SHP77 (cell line): ENCODE data around the gene DIPK1B.

Experiments used
- DNase-seq, 2 experiments: peaks; one replicate each; lab custom pipeline; 2025; lab: John Stamatoyannopoulos, UW

Gene DIPK1B

DNA sequence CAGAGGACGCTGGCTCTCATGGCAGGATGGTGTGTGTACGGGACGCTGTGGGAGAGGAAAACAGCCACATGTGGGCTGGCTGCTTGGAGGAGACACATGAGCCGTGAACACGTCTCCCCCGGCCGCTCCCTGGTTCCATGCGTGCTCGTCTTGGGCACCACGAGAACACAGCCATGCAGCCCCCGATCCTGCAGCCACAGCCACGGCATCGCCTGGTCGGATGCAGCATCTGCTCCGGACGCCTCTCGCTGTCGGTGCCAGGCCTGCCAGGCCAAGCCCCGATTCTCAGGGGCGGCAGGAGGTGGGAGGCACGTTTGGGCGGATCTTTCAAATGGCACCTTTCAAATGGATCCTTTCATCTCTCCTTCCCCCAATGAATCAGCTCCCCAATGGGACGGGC, 27.1 kb downstream of the DIPK1B start:
- DNase-seq, result no peak

DNA sequence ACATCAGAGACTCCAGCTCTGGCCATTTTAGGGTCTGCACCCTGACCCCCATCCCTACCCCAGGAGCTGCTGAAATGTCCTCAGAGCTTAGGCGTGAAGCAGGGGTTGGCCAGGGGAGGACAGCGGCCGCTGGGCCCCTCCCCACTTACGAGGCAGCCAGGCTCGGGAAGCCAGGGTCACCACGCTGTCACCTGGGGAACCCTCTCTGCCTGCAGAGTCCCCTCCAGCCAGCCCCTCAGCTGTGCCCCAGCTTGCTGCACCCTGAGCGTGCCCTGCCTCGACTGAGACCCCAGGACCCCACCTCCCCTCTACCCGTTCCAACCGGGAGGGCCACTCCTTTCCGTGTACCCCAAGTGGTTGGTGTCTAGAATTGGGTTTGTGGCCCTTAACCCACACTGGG, 27.7 kb downstream of the DIPK1B start:
- no peak for DNase-seq

DNA sequence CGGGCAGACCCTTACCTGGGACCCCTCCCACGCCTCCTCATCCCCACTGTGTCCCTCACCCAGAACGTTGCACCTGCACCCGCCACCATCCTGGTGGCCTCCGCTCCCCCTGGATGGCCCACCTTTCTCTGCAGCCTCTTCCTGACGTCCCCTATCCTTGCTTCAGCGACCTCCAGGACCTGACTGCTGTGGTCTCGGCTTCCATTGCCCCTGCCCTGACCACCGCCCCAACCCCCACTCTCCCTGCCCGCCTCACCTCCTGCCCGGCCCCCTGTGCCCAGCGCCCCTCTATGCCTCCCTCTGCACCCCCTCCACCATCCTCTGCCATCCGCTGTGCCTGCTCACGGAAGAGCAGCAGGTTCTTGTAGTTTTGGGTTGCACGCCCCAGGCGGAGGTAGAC, 28.1 kb downstream of the DIPK1B start:
- DNase-seq, result no peak

DNA sequence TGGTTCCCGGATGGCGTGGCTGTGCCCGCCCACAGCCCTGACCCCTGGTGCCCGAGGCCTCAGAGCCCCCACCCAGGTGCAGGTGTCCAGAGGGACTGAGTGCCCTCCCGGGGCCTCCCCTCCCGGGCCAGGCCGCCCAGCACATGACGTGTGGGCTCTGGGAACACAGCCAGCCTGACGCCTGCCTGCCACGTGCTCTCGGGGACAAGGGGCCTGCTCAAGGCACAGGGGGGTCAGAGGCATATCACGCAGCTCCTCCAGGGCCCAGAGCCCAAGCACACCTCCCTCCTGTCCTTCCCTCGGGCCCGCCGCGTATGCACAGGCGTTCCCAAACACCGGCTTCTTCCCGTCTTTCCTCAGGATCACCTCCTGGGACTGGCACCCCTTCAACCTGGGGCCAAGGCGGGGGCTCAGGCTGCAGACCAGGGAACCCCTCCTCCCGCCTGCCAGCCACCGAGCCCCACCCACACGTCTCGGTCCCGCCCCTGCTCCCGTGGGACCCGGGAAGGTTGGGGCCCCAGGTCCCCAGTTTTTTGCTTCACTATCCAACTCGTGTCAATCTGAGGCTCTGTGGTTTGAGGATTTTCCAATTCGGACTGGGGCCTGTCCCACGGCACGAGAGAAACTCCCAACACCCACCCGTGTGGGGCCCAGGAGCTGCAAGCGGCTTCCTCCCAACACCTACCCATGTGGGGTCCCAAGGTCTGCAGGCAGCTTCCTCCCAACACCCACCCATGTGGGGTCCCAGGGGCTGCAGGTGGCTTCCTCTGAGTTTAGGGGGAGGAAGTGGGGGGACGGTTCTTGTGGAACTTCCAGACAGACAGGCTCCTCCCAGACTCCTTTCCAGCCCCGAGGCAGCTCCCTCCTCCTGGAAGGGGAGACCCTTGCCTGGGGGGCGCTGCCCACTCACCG, 28.9 kb downstream of the DIPK1B start:
- DNase-seq, result peak; percentile 24 to 69

DNA sequence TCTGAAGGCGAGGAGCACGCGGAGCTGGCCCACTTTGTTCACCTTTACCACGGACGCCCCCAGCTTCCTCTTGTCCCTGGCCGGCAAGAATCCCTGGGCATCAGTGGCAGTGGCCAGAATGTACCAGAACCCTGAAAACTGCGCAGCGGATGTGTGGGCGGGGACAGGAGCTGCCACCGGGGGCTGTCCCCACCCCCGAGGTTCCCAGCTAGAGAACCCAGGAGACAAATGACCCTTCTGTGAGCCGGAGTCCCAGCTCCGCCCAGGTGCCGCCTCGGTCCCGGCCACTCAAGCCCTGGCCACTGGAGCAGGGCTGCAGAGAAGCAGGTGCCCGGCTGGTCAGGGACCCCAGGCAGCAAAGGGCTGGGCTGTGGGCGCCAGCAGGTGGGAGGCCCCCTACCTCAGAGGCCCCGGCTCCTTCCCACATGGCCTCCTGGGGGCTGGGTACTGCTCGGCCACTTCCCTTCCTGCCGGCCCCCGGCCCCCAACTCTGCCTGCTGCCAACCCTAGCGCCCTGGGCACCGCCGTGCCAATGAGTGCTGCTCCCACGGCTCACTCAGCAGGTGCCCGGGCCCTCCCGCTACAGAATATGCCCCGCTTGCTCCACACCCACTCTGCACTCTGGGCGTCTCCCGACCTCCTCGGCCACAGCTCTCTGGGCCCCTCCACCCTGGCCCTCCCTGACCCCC, 29.7 kb downstream of the DIPK1B start:
- DNase-seq, result no peak

DNA sequence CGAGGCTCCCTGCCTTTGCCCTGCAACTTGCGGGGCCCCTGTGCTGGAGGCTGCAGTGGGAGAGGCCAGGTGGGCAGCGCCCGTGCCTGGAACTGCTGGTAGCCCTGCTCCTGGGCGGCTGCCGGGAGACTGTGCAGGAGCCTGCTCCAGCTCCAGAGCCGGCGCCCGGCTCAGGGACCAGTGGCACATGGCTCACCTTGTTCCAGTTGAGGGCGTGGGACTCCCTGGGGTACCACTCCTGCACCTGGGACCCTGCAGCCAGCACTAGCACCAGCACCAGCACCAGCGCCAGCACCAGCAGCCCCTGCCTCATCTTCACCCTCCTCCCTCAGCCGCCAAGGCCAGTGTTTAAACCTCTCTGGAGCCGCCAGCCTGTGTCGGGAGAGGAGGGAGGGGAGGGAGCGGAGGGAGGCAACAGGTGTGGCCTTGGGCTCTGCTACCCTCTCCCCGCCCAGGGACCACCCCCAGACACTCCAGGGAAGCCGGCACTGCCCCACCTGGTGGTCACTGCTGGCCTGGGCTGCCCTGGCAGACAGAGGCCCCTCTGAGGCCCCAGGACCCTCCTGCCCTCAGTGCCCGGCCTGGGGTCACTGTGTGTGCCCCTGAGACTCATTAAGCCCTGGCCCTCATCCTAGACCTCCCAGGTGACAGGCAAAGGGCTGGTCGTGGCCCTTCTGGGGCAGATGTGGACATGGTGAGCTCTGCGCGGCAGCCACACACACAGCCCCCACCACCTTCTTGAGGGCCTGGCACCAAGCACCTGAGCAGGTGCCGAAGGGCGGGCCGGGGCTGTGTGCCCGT, 30.4 kb downstream of the DIPK1B start, which contains the start of gene LCN10:
Gene LCN10 (minus strand): TSS at position 350 of the 801 bp plus-strand sequence. CDS start 37 bp downstream, at position 313.
- peak in 1 of 2 experiments; percentile 29 for DNase-seq

DNA sequence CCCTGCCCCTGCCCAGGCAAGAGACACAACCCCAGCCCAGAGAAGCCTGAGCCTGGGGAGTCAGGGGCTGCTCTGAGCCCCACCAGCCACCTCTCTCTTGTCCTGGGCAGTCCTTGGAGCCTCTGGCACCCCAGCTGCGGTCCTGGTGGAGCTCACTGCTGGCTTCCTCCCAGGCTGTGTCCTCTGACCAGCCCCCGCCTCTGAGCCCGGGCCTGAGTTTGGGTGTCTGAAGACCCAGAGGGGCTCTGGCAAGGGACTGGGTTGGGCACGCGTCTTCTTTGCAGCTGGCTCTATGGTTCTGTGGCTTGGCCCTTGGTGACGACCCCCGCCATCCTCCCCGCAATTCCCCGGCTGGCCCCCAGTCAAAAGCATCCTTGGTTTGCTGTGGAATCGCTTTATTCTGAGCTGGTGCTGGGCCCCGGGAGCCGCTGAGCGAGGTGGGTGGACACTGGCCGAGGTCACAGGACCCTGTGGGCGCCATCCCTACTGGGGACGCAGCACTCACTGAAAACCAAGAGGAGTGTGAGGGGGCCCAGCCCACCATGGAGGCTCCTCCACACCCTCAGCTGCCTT, 31.4 kb downstream of the DIPK1B start:
- no peak for DNase-seq

DNA sequence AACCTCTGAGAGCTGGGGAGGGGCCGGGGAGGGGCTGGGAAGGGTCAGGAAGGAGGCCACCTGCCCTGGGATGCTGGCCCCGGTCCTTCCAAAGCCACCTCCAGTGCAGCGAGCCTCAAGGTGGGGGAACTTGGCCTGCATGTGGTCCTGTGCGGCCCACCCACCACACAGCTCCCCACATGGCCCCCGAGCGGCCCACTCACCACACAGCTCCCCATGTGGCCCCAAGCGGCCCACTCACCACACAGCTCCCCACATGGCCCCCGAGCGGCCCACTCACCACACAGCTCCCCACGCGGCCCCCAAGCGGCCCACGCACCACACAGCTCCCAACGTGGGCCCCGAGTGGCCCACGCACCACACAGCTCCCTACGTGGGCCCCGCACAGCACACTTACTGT, 32.4 kb downstream of the DIPK1B start:
- no peak for DNase-seq

DNA sequence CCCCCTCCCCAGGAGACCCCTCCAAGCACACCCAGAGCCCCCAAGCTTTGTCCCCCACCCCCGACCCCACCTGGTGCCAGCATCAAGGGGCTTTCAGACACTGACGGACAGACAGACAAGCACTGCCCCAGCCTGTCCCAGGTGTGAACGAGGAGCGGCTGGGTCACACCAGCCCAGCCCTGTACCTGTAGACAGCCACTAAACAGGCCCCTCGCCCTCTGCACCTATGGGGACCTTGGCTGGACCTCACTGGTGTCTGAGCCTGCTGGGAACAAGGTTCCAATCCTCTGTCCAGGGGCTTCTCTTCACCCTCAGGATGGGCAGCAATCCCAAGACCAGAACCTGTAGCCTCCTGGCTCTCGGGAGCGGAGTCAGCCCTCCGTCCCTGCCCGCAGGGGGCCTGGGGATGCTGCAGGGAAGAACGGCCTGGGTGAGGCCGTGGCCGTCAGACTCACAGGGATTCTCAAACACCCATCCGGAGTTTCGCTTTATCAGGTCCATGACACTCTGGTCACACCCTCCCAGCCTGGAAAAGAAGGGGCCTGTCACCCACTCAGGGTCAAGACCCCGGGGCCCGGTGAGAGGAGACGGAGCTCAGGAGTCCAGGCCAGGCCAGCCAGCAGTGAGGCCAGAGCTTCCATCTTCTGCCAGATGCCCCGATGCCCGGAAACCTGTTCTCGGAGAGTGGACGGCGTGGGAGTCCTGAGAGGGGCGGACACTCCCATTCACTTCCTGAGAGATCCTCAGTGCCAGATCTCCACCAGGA, 33.2 kb downstream of the DIPK1B start:
- no peak for DNase-seq

DNA sequence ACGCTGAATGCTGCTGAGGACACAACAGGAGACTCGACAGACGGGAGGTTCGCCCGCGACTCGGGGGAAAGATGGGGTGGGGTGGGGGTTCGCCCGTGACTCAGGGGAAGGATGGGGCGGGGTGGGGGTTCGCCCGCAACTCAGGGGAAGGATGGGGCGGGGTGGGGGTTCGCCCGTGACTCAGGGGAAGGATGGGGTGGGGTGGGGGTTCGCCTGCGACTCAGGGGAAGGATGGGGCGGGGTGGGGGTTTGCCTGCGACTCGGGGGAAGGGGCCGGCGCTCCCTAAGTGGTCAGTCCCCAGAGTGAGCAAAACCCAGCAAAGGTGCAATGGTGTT, 33.8 kb downstream of the DIPK1B start:
- DNase-seq, result no peak

DNA sequence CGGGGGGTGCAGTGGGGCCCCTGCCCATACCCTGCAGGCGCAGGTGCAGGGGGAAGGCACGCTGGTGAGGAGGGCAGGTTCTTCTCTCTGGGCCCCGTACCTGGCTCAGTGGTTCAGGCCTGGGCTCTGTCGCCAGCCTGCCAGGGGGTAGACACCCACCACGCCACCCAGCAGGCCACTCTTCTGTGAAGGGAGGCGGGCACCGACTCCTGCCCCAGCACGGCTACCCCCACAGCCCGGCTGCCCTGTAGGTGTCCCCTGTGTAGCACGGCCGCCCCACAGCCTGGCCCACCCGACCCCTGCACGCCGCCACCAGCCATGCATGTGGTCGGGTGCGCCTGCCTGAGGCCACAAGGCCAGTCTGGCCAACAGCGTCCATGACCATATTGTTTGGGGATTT, 34.2 kb downstream of the DIPK1B start:
- DNase-seq, result no peak

DNA sequence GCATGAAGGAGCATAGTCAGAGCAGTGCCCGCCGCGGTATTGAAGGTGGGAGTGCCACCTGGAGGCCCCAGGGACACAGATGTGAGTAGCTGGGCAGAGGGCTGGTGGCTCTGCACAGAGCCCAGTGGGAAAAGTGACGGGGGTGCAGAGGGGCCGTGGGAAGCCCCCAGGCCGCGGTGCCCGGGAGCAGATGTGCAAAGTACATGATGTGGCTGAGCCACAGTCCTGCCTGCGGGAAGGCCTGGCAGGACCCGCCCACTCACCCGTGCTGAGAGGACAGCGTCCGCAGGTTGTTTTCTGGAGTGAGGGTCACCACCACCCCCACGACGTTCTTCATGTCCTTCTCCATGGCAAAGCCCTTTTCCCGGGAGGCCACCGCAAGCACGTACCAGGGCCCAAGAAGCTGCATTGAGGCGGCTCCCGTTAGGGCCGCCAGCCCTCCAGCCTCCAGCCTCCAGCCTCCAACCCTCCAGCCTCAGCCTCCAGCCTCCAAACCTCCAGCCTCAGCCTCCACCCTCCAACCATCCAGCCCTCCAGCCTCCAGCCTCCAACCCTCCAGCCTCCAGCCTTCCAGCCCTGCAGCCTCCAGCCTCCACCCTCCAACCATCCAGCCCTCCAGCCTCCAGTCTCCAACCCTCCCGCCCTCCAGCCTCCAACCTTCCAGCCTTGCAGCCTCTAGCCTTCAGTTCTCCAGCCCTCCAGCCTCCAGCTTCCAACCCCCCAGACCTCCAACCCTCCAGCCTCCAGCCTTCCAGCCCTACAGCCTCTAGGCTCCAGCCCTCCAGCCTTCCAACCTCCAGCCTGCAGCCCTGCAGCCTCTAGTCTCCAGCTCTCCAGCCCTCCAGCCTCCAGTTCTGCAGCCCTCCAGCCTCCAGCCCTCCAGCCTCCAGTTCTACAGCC, 35.0 kb downstream of the DIPK1B start:
- no peak for DNase-seq

DNA sequence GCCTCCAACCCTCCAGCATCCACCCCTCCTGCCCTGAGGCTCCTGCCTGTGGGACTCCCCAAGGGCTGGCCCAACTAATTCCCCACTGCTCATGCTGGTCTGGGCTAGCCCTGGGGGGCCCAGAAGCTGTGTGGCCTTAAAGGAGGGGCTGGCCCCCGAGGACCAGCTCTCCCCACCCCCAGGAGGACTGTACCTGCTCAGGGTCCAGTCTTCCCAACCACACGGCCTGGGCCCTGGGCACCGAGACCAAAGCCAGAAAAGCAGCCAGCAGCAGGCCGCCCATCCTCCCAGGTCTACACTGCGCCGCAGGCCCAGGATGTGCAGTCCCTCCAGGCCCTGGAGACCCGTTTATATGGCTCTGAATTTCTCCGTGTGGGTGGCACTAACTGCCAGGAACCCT, 35.8 kb downstream of the DIPK1B start, which contains the start of gene LCN6:
Gene LCN6 (minus strand): TSS at position 325 of the 400 bp plus-strand sequence. CDS start 42 bp downstream, at position 283.
- no peak for DNase-seq

DNA sequence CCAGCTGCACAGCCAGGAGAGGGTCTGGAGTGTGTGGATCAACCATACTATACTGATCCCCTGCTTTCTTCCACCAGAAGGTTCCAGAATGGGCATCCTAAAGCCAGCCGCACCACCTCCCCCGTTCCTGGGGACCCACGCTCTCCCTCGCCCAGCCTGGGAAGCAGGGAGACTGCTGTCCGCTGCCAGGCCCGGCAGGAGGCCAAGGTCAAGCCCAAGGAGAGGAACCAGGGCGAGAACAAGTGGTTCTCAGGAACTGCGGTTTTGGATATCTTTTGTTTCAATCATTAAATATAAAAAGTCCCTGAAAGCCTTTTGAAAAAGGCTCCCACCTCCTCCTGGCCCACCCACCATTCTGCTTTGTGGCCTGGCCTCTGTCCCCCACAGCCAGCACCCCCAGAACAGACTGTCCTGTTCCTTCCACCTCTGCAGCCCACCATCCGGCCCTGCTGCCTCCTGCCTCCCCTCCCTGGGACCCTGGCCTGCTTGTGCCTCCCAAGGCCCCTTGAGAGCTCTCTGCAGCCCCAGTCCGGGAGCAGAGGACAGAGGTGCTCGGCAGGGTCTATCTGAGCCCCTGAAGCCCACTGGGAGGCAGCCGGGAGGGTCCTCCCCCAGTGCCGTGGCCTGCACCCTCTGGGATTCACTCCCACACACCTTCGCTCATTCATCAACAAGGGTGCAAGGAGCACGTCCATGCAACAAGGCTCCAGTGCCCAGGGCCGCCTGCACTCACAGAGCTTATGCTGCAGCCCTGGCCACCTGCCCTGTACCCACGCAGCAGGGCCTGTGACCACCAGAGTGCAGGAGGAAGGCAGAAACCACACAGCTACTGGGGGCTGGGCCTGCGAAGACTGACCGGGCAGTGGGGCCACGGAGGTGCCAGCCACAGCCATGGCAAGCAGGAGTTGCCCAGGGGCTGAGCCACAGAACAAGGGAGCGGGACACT, 36.6 kb downstream of the DIPK1B start:
- DNase-seq, result no peak

DNA sequence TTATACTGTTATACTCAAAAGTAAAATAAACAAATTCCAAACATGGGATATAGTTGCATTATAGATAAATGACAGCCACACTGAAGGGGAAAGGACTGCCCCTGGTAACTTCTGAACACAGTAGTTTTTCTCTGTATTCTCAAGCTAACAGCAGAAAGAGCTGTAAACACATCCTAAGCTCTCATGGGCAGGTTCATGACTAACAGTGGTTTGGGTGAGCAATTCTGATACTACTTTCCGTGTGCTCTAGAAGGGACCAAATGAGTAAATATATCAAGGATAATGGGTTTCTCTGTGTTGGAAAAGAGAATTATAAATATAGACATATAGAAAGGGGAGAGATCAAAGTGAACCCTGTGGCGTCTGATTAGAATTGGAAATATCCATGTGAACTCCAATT, 38.2 kb downstream of the DIPK1B start:
- DNase-seq, result no peak

DNA sequence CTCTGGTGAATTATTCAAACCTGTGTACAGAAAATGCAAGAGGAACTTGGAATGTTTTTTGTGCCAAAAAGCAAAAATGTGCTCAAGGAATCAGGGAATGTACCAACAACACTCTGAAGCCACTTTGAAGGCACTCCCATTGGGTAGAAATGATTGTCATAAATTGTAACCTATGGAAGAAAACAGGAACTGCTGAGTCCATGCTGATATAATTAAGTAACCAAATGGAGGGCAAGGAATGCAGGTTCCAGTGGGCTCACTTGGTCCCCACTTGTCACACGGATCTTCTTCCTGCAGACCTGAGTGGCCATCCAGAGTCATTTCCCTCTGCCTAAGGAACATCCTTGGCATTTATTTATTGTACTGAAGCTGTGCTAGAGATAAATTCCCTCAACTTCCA, 38.9 kb downstream of the DIPK1B start:
- no peak for DNase-seq

DNA sequence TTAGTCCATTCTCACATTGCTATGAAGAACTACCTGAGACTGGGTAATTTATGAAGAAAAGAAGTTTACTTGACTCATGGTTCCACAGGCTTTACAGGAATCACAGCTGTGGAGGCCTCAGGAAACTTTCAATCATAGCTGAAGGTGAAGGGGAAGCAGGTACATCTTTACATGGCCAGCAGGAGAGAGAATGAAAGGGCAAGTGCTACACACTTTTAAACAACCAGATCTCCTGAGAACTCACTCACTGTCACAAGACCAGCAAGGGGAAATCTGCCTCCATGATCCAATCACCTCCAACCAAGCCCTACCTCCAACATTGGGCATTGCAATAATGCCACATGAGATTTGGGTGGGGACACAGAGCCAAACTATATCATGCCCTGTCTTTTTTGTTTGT, 39.4 kb downstream of the DIPK1B start:
- no peak for DNase-seq

DNA sequence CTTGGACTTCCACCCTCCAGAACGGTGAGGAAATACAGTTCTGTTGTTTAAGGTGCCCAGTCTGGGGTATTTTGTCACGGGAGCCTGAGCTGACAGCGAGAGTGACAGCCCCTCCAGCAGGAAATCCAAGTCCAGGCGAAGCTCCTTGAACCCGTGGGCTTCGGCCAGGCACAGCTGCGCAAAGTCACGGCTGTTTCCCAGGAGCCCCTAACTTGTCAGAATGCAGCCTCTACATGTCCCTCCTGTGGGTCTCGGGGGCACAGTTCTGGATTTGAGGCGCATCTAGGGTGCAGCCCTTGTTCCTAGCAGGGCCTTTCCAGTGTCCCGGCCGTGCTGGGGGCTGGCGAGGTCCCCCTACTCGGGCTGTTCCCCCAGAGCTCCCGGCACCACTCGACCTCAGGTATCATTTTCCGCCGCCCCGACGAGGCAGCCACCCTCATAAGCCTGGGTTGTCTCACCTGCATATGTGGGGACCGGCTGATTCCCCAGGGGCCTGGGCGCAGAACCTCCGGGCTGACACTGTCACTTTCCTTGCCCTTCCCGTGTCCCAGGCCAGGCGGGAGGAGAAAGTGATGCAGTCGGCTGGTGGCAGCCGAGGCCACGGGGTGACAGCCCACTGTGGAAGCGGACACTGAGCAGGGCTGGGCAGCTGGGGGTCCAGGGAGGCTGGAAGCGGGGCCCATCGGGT, 41.1 kb downstream of the DIPK1B start:
- no peak for DNase-seq
